Measurements from ENCODE around the gene DLG2.

DNA sequence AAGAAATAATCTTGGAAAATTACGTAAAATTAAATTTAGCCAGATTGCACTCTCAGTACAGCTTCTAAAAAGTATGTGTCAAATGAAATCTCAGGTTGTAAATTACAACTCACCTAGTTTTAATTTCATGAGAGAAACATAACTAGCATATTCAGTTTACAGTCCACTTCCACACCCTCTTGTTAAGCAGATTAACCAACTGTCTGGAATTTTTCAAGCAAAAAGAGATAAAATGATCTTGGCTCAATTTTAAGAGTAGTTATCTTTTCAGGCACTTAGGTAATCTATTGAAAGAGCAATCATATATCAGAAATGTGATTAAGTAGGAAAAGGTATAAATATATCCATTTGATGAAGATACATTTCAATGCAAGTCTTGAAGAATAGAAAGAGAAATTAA is 1412.6 kb downstream of the DLG2 start:
- TF ChIP-seq, protein P1, sequence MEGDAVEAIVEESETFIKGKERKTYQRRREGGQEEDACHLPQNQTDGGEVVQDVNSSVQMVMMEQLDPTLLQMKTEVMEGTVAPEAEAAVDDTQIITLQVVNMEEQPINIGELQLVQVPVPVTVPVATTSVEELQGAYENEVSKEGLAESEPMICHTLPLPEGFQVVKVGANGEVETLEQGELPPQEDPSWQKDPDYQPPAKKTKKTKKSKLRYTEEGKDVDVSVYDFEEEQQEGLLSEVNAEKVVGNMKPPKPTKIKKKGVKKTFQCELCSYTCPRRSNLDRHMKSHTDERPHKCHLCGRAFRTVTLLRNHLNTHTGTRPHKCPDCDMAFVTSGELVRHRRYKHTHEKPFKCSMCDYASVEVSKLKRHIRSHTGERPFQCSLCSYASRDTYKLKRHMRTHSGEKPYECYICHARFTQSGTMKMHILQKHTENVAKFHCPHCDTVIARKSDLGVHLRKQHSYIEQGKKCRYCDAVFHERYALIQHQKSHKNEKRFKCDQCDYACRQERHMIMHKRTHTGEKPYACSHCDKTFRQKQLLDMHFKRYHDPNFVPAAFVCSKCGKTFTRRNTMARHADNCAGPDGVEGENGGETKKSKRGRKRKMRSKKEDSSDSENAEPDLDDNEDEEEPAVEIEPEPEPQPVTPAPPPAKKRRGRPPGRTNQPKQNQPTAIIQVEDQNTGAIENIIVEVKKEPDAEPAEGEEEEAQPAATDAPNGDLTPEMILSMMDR (IDR thresholded peaks at IDR 0.05; ENCODE audit: low read depth, low read length, missing input control): no peak
- TF ChIP-seq RXRA (IDR thresholded peaks at IDR 0.05): no peak
- TF ChIP-seq ZBTB33 (IDR thresholded peaks at IDR 0.05): no peak
- no peak for TF ChIP-seq FOXA1 (IDR thresholded peaks at IDR 0.05)
- no peak for TF ChIP-seq MAX (IDR thresholded peaks at IDR 0.05)
- no peak for TF ChIP-seq TAF1 (conservative IDR thresholded peaks at IDR 0.05)
- TF ChIP-seq HNF4G (IDR thresholded peaks at IDR 0.05): no peak
- TF ChIP-seq HNF4A (conservative IDR thresholded peaks at IDR 0.05): no peak
- no peak for TF ChIP-seq EGR1 (IDR thresholded peaks at IDR 0.05; ENCODE audit: low read depth in 2 of 2)
- TF ChIP-seq REST (IDR thresholded peaks at IDR 0.05): no peak
- no peak for TF ChIP-seq SP1 (IDR thresholded peaks at IDR 0.05)
- TF ChIP-seq RAD21 (IDR thresholded peaks at IDR 0.05): no peak
- no peak for TF ChIP-seq GABPA (IDR thresholded peaks at IDR 0.05 in 1 of 2, conservative IDR thresholded peaks at IDR 0.05 in 1 of 2)
- no peak for TF ChIP-seq YY1 (IDR thresholded peaks at IDR 0.05)
